Adrenal gland (tissue), 5 donors: ENCODE data around the gene BBS5.

ENCODE experiments used
- CTCF ChIP-seq, 6 experiments: fragments of 450-650 bp in 4 of 6; fragments of 200-600 bp in 2 of 6; sonication (generic) in 1 of 6; IDR thresholded peaks; 1 replicate in 5 of 6; 2 replicates in 1 of 6; pipeline versions ENCODE4 v1.5.1 to v1.8.0; 2016 to 2021; ENCODE audit warnings: antibody characterized with exemption in 6 of 6, mild to moderate bottlenecking in 2 of 6, moderate library complexity in 1 of 6
- POLR2A ChIP-seq, 2 donors: fragments of 450-650 bp; IDR thresholded peaks; one replicate each; pipeline ENCODE4 v1.6.1; 2017; ENCODE audit warnings: antibody characterized with exemption in 2 of 2, mild to moderate bottlenecking in 2 of 2, moderate library complexity in 1 of 2
- donor health status: DM: no; HTN: no; CAD: no.

- TF ChIP-seq POLR2A (IDR thresholded peaks at IDR 0.05): no peak
- no peak for TF ChIP-seq CTCF (IDR thresholded peaks at IDR 0.05)
Observed at GRCh38 chr2:169480079-169480465, 778 bp downstream of the BBS5 start.
